Measurements from ENCODE around the gene BAZ1A. TPM values are rescaled to one million over a fixed set of nuclear protein-coding genes. Genes with fewer than 3 reads are reported as not detected.

Gene BAZ1A
- total and polyA plus RNA-seq, 4 donors = 4.5 to 44.9 (median 13.3) TPM

GRCh38 chr14:34792598-34792997, 82.6 kb downstream of the BAZ1A start:
- Histone ChIP-seq H3K4me1 (ENCODE audit: control insufficient read depth in 4 of 4, insufficient read depth in 4 of 4, low read length in 3 of 4) (peaks cover 0 to 3% (median 0%) of the 10 kb centered on the region in 4 donors), H3K27ac (ENCODE audit: low read depth in 1 of 2, low read length in 2 of 2) (no peak overlapping the region), H3K36me3 (ENCODE audit: control insufficient read depth in 4 of 4, insufficient read depth in 3 of 4, low read depth in 1 of 4, low read length in 3 of 4) (peaks cover 2 to 16% (median 6%) of the 10 kb centered on the region in 4 donors), H3K27me3 (ENCODE audit: control insufficient read depth in 4 of 4, insufficient read depth in 4 of 4, low read length in 3 of 4) (no peaks in the 10 kb centered on the region), H3K4me3 (ENCODE audit: low read depth in 1 of 3, low read length in 3 of 3) (no peak overlapping the region), H3K9me3 (ENCODE audit: control insufficient read depth in 4 of 4, low read length in 3 of 4) (no peaks in the 10 kb centered on the region), H3K9ac (ENCODE audit: low read depth in 1 of 2, low read length in 2 of 2) (no peak overlapping the region)
- WGBS = 86% methylated on average over 1 of the region's 1 CpG
- no peak for DNase-seq (ENCODE audit: low spot score)
- no peak for TF ChIP-seq HNF4G (IDR thresholded peaks at IDR 0.05)
- no peak for TF ChIP-seq RAD21 (IDR thresholded peaks at IDR 0.05)
- no peak for TF ChIP-seq EGR1 (IDR thresholded peaks at IDR 0.05; ENCODE audit: low read depth in 2 of 2)
- TF ChIP-seq GABPA (IDR thresholded peaks at IDR 0.05 in 1 of 2, conservative IDR thresholded peaks at IDR 0.05 in 1 of 2) = no peak
- no peak for TF ChIP-seq JUND (IDR thresholded peaks at IDR 0.05)
- TF ChIP-seq NR2F2 (IDR thresholded peaks at IDR 0.05) = no peak
- TF ChIP-seq FOXA1 (IDR thresholded peaks at IDR 0.05) = no peak
- no peak for TF ChIP-seq FOXA2 (IDR thresholded peaks at IDR 0.05)
- no peak for TF ChIP-seq SP1 (IDR thresholded peaks at IDR 0.05)
- TF ChIP-seq HNF4A (conservative IDR thresholded peaks at IDR 0.05) = no peak
- TF ChIP-seq ZBTB33 (IDR thresholded peaks at IDR 0.05) = no peak
- TF ChIP-seq YY1 (IDR thresholded peaks at IDR 0.05) = no peak
- TF ChIP-seq CTCF (IDR thresholded peaks at IDR 0.05; ENCODE audit: low read depth, low read length, missing input control) = no peak
- TF ChIP-seq ATF3 (IDR thresholded peaks at IDR 0.05) = no peak
- TF ChIP-seq TAF1 (conservative IDR thresholded peaks at IDR 0.05) = no peak
- TF ChIP-seq REST (IDR thresholded peaks at IDR 0.05) = no peak
- TF ChIP-seq MAX (IDR thresholded peaks at IDR 0.05) = no peak
- TF ChIP-seq RXRA (IDR thresholded peaks at IDR 0.05) = no peak

All from liver (tissue), 9 donors.